ENCODE measurements around the gene DCHS1. TPM values are rescaled to one million over a fixed set of nuclear protein-coding genes. Genes with fewer than 3 reads are reported as not detected.

DCHS1 gene
- total and polyA plus RNA-seq, 9 of the 15 experiments (the other 6 are each of a cell fraction or from before 2014, with no cell fraction given), result 0.04 to 0.49 (median 0.14) TPM; not detected in 2

GRCh38 chr11:6686006-6686405, 30.4 kb upstream of the DCHS1 start (continued):
- no peak for TF ChIP-seq BCOR (IDR thresholded peaks at IDR 0.05)
- TF ChIP-seq MLLT1 (IDR thresholded peaks at IDR 0.05), result no peak
- no peak for TF ChIP-seq BRCA1 (IDR thresholded peaks at IDR 0.05)
- TF ChIP-seq BRCA1 (CRISPR knock-in tag; IDR thresholded peaks at IDR 0.05), result no peak
- no peak for TF ChIP-seq ZBTB8A (IDR thresholded peaks at IDR 0.05; ENCODE audit: partially characterized antibody)
- no peak for TF ChIP-seq HIVEP1 (CRISPR knock-in tag; IDR thresholded peaks at IDR 0.05)
- no peak for TF ChIP-seq LARP7 (IDR thresholded peaks at IDR 0.05)
- TF ChIP-seq ZNF518B (CRISPR knock-in tag; IDR thresholded peaks at IDR 0.05), result no peak

All from K562 (cell line).